WTC11 (cell line): ENCODE measurements around the gene SEC24C. TPM values are rescaled to one million over a fixed set of nuclear protein-coding genes. Genes with fewer than 3 reads are reported as not detected.
A peak's percentile ranks its signal among the peaks of the same experiment; 100 is the strongest.
"Not testable (repeated sequence)": the region's sequence is repeated elsewhere in the genome, so short reads cannot be mapped to it uniquely, and the experiment has no call there.

Experiments used
- ATAC-seq: fragments of 200-7000 bp; cut with Tn5 transposase; 2 replicates; pipeline ENCODE4 v1.10.0; 2021; ENCODE audit warnings: mild to moderate bottlenecking, moderate library complexity
- CTCF ChIA-PET: fragments of 300-600 bp; sonication (Branson Sonifier 250); formaldehyde crosslinking; loops from one replicate; lab custom pipeline; 2021; ENCODE audit warnings: antibody characterized with exemption; lab: Charles Lee
- POLR2A ChIA-PET: fragments of 350-600 bp; sonication (Branson Sonifier 250); formaldehyde crosslinking; loops from one replicate; lab custom pipeline; 2021; ENCODE audit warnings: antibody characterized with exemption; lab: Charles Lee
- DNase-seq: peaks from one replicate; pipeline ENCODE4 v3.0.0; 2021; ENCODE audit warnings: low spot score
- H3K27ac Mint-ChIP-seq: 2 replicates; pipeline ENCODE4 v1.8.0; 2021; ENCODE audit warnings: mixed read lengths
- H3K27me3 Mint-ChIP-seq: 2 replicates; pipeline ENCODE4 v1.8.0; 2021; ENCODE audit warnings: low read depth, mild to moderate bottlenecking, moderate library complexity, mixed read lengths
- H3K36me3 Mint-ChIP-seq: 2 replicates; pipeline ENCODE4 v1.8.0; 2021; ENCODE audit warnings: mixed read lengths
- H3K4me1 Mint-ChIP-seq: 2 replicates; pipeline ENCODE4 v1.8.0; 2022; ENCODE audit warnings: mixed read lengths
- H3K4me3 Mint-ChIP-seq: 2 replicates; pipeline ENCODE4 v1.8.0; 2021; ENCODE audit warnings: mild to moderate bottlenecking, moderate library complexity, mixed read lengths
- H3K9me3 Mint-ChIP-seq: 2 replicates; pipeline ENCODE4 v1.8.0; 2021; ENCODE audit warnings: mixed read lengths
- ATF1 ChIP-seq: sonication (generic); formaldehyde crosslinking; IDR thresholded peaks from 2 replicates; pipeline ENCODE4 v1.8.1; 2023; ENCODE audit warnings: mild to moderate bottlenecking, moderate library complexity, missing genetic modification reagents
- FOXP1 ChIP-seq: sonication (generic); formaldehyde crosslinking; IDR thresholded peaks from 2 replicates; pipeline ENCODE4 v1.8.0; 2022; ENCODE audit warnings: missing genetic modification reagents, mild to moderate bottlenecking, moderate library complexity, borderline replicate concordance
- HMGXB4 ChIP-seq: sonication (generic); formaldehyde crosslinking; IDR thresholded peaks from 2 replicates; pipeline ENCODE4 v1.8.1; 2023; ENCODE audit warnings: mild to moderate bottlenecking, moderate library complexity, missing genetic modification reagents
- IRF1 ChIP-seq: sonication (generic); formaldehyde crosslinking; IDR thresholded peaks from 2 replicates; pipeline ENCODE4 v1.8.0; 2023; ENCODE audit warnings: missing genetic modification reagents
- IRF2 ChIP-seq: sonication (generic); formaldehyde crosslinking; IDR thresholded peaks from 2 replicates; pipeline ENCODE4 v1.8.0; 2022; ENCODE audit warnings: low read depth, missing genetic modification reagents, borderline replicate concordance
- NFATC4 ChIP-seq: fragments of 250-450 bp; sonication (Bioruptor Pico); IDR thresholded peaks from 2 replicates; pipeline ENCODE4 v1.9.0; 2021; ENCODE audit warnings: mild to moderate bottlenecking
- NR3C1 ChIP-seq: sonication (generic); formaldehyde crosslinking; conservative IDR thresholded peaks from 2 replicates; pipeline ENCODE4 v1.8.1; 2023; ENCODE audit warnings: low read depth, mild to moderate bottlenecking, missing genetic modification reagents
- PRDM15 ChIP-seq: sonication (generic); formaldehyde crosslinking; IDR thresholded peaks from 2 replicates; pipeline ENCODE4 v1.8.0; 2022; ENCODE audit warnings: missing genetic modification reagents
- PRRX2 ChIP-seq: fragments of 250-450 bp; sonication (Bioruptor Pico); IDR thresholded peaks from 2 replicates; pipeline ENCODE4 v1.8.0; 2021; ENCODE audit warnings: mild to moderate bottlenecking
- USF1 ChIP-seq: sonication (generic); formaldehyde crosslinking; IDR thresholded peaks from 2 replicates; pipeline ENCODE4 v1.8.0; 2022; ENCODE audit warnings: mild to moderate bottlenecking, missing genetic modification reagents
- ZBTB21 ChIP-seq: sonication (generic); formaldehyde crosslinking; IDR thresholded peaks from 2 replicates; pipeline ENCODE4 v1.8.1; 2023; ENCODE audit warnings: mild to moderate bottlenecking, missing genetic modification reagents, borderline replicate concordance
- ZNF138 ChIP-seq: sonication (generic); formaldehyde crosslinking; conservative IDR thresholded peaks from 2 replicates; pipeline ENCODE4 v1.8.1; 2022; ENCODE audit warnings: mild to moderate bottlenecking, moderate library complexity, missing genetic modification reagents
- ZNF317 ChIP-seq: sonication (generic); formaldehyde crosslinking; IDR thresholded peaks from 2 replicates; pipeline ENCODE4 v1.8.1; 2023; ENCODE audit warnings: low read depth, mild to moderate bottlenecking, moderate library complexity, missing genetic modification reagents, borderline replicate concordance
- ZNF396 ChIP-seq: fragments of 250-450 bp; sonication (Bioruptor Pico); IDR thresholded peaks from 2 replicates; pipeline ENCODE4 v1.8.0; 2021; ENCODE audit warnings: mild to moderate bottlenecking, moderate library complexity, borderline replicate concordance
- ZNF423 ChIP-seq: fragments of 250-450 bp; sonication (Bioruptor Pico); IDR thresholded peaks from 2 replicates; pipeline ENCODE4 v2.1.2; 2022; ENCODE audit warnings: mild to moderate bottlenecking, moderate library complexity
- ZNF671 ChIP-seq: fragments of 250-450 bp; sonication (Bioruptor Pico); IDR thresholded peaks from 2 replicates; pipeline ENCODE4 v1.8.0; 2021; ENCODE audit warnings: mild to moderate bottlenecking
- total RNA-seq: library from RNA; stranded (reverse); gene quantifications from 3 replicates; pipeline ENCODE4 v1.2.3, GENCODE V29; 2021

The SEC24C gene
- total RNA-seq, 1 experiment from 2014 or later = 74.2 TPM

- peaks cover 8% of the 10 kb centered on the region; the same call in 1 of the 2 replicates for H3K36me3 Mint-ChIP-seq
- H3K4me1 Mint-ChIP-seq = 0 out of 2 replicates have a peak, but pooled peaks cover 2% of the 10 kb centered on the region
- ATAC-seq = no peak
- no peak overlapping the region for H3K27ac Mint-ChIP-seq
- no peaks in the 10 kb centered on the region for H3K27me3 Mint-ChIP-seq
- no peaks in the 10 kb centered on the region for H3K9me3 Mint-ChIP-seq
- H3K4me3 Mint-ChIP-seq = no peak overlapping the region
- POLR2A ChIA-PET = no interaction called here
- CTCF ChIA-PET = no interaction called here
- TF ChIP-seq ZNF671 (CRISPR knock-in tag) (no peak), NR3C1 (CRISPR knock-in tag) (no peak), PRRX2 (CRISPR knock-in tag) (no peak), ZBTB21 (CRISPR knock-in tag) (no peak), IRF2 (CRISPR knock-in tag) (no peak), ZNF138 (CRISPR knock-in tag) (no peak), PRDM15 (no peak), USF1 (CRISPR knock-in tag) (no peak), IRF1 (no peak), ATF1 (CRISPR knock-in tag) (no peak), FOXP1 (CRISPR knock-in tag) (no peak), ZNF396 (CRISPR knock-in tag) (no peak), ZNF423 (CRISPR knock-in tag) (no peak)
- DNase-seq = no peak
These were observed 9.3 kb upstream of the SEC24C start for GRCh38 chr10:73734796-73735305.

GRCh38 chr10:73740501-73741254, 3.5 kb upstream of the SEC24C start:
- POLR2A ChIA-PET = interaction anchor here (1.3 kb wide), 1 partner anchor 10 kb away, joined by 3 read pairs; no protein-coding TSS in a partner anchor
- H3K9me3 Mint-ChIP-seq, H3K36me3 Mint-ChIP-seq, DNase-seq, CTCF ChIA-PET, H3K4me3 Mint-ChIP-seq, H3K27me3 Mint-ChIP-seq, ATAC-seq, H3K27ac Mint-ChIP-seq: not testable (repeated sequence)
- H3K4me1 Mint-ChIP-seq = peaks cover 30% of the 10 kb centered on the region

- H3K4me1 Mint-ChIP-seq = peaks cover 30% of the 10 kb centered on the region
- no peaks in the 10 kb centered on the region for H3K27me3 Mint-ChIP-seq
- ATAC-seq (no peak), DNase-seq (no peak)
- CTCF ChIA-PET = interaction anchor here (0.7 to 1.1 kb wide), 2 partner anchors 13 to 138 kb away, joined by 3 to 5 read pairs; no protein-coding TSS in a partner anchor
- TF ChIP-seq ZNF317 (CRISPR knock-in tag) (no peak), HMGXB4 (CRISPR knock-in tag) (no peak), NFATC4 (0 out of 2 replicates have a peak, but pooled peaks have one; percentile 39), ZNF671 (CRISPR knock-in tag) (0 out of 2 replicates have a peak, but pooled peaks have one; percentile 27), NR3C1 (CRISPR knock-in tag) (no peak)
- POLR2A ChIA-PET = interaction anchor here (1.8 to 3.0 kb wide), 2 partner anchors 9 to 12 kb away, joined by 6 to 19 read pairs; no protein-coding TSS in a partner anchor
- H3K4me3 Mint-ChIP-seq = peak overlapping the region; percentile 97
- peak overlapping the region; percentile 99 for H3K27ac Mint-ChIP-seq
- H3K9me3 Mint-ChIP-seq = no peaks in the 10 kb centered on the region
- H3K36me3 Mint-ChIP-seq = peaks cover 4% of the 10 kb centered on the region; the same call in 1 of the 2 replicates
These were observed 1.8 kb upstream of the SEC24C start for GRCh38 chr10:73742454-73742734.
